Stimulated activated CD4-positive, alpha-beta T cell treated with anti-CD3 and anti-CD28 coated beads, Interleukin-12 subunit alpha, Interleukin-12 subunit beta, amount 100 ng/mL, for 4 hours (primary cell): ENCODE results near the gene AP5S1.

ENCODE experiments used
- DNase-seq: peaks from one replicate; pipeline ENCODE4 v3.0.0-alpha.2; 2020

Gene AP5S1

GRCh38 chr20:3794701-3795420 lies 25.5 kb upstream of the AP5S1 start:
- DNase-seq: no peak

- peak; percentile 88 for DNase-seq
These were observed 24.6 kb upstream of the AP5S1 start, which contains the start of gene CDC25B for GRCh38 chr20:3795511-3796468. Gene CDC25B (plus strand): TSS chr20:3796310. CDS start chr20:3796532, 222 bp downstream.

- DNase-seq: no peak
These were observed 23.7 kb upstream of the AP5S1 start for GRCh38 chr20:3796477-3797225.

- no peak for DNase-seq
These were observed 23.2 kb upstream of the AP5S1 start for GRCh38 chr20:3797226-3797545.

GRCh38 chr20:3797592-3798372 lies 22.6 kb upstream of the AP5S1 start:
- no peak for DNase-seq

- DNase-seq: no peak
These were observed 22.0 kb upstream of the AP5S1 start for GRCh38 chr20:3798373-3798768.

- no peak for DNase-seq
These were observed 21.5 kb upstream of the AP5S1 start for GRCh38 chr20:3798908-3799248.

- DNase-seq: no peak
These were observed 20.0 kb upstream of the AP5S1 start for GRCh38 chr20:3800256-3800877.

- DNase-seq: no peak
These were observed 19.5 kb upstream of the AP5S1 start for GRCh38 chr20:3800878-3801260.

GRCh38 chr20:3801299-3801698 lies 19.0 kb upstream of the AP5S1 start:
- no peak for DNase-seq

- DNase-seq: no peak
These were observed 18.5 kb upstream of the AP5S1 start for GRCh38 chr20:3801846-3802245.

- no peak for DNase-seq
These were observed 17.7 kb upstream of the AP5S1 start for GRCh38 chr20:3802524-3803239.

- DNase-seq: no peak
These were observed 17.1 kb upstream of the AP5S1 start for GRCh38 chr20:3803289-3803688.

GRCh38 chr20:3803854-3804253 lies 16.5 kb upstream of the AP5S1 start:
- DNase-seq: no peak

GRCh38 chr20:3804254-3804751 lies 16.0 kb upstream of the AP5S1 start:
- DNase-seq: no peak

- DNase-seq: no peak
These were observed 15.6 kb upstream of the AP5S1 start for GRCh38 chr20:3804781-3805180.

- DNase-seq: no peak
These were observed 11.8 kb upstream of the AP5S1 start for GRCh38 chr20:3808544-3808943.

- peak; percentile 91 for DNase-seq
These were observed 8.7 kb upstream of the AP5S1 start for GRCh38 chr20:3811467-3812258.

- DNase-seq: no peak
These were observed 8.1 kb upstream of the AP5S1 start for GRCh38 chr20:3812259-3812681.
